ENCODE data around the gene MEIS2.

The MEIS2 gene

GRCh38 chr15:36947035-36947719 lies 153.2 kb downstream of the MEIS2 start:
- ChIA-PET POLR2A (no interaction called here), CTCF (no interaction called here)
- no peak for DNase-seq (ENCODE audit: extremely low spot score)
- no peak for TF ChIP-seq CTCF (IDR thresholded peaks at IDR 0.05; ENCODE audit: control extremely low read depth, extremely low read depth, low read depth, missing control alignments)

GRCh38 chr15:36944442-36944841 lies 155.9 kb downstream of the MEIS2 start:
- ChIA-PET POLR2A (no interaction called here), CTCF (interaction anchor here (1.4 kb wide), 1 partner anchor 23 kb away, joined by 3 read pairs; no protein-coding TSS in a partner anchor)
- TF ChIP-seq CTCF (IDR thresholded peaks at IDR 0.05; ENCODE audit: control extremely low read depth, extremely low read depth, low read depth, missing control alignments) = no peak
- no peak for DNase-seq (ENCODE audit: extremely low spot score)

GRCh38 chr15:36943508-36944361 lies 156.6 kb downstream of the MEIS2 start:
- ChIA-PET POLR2A (no interaction called here), CTCF (interaction anchor here (1.4 kb wide), 1 partner anchor 24 kb away, joined by 3 read pairs; no protein-coding TSS in a partner anchor)
- no peak for TF ChIP-seq CTCF (IDR thresholded peaks at IDR 0.05; ENCODE audit: control extremely low read depth, extremely low read depth, low read depth, missing control alignments)
- no peak for DNase-seq (ENCODE audit: extremely low spot score)

GRCh38 chr15:36942248-36942827 lies 158.0 kb downstream of the MEIS2 start:
- ChIA-PET POLR2A (no interaction called here), CTCF (no interaction called here)
- no peak for TF ChIP-seq CTCF (IDR thresholded peaks at IDR 0.05; ENCODE audit: control extremely low read depth, extremely low read depth, low read depth, missing control alignments)
- DNase-seq (ENCODE audit: extremely low spot score) = no peak

GRCh38 chr15:36941798-36942197 lies 158.6 kb downstream of the MEIS2 start:
- POLR2A ChIA-PET = no interaction called here
- DNase-seq (ENCODE audit: extremely low spot score) = no peak
- CTCF ChIA-PET = no interaction called here
- TF ChIP-seq CTCF (IDR thresholded peaks at IDR 0.05; ENCODE audit: control extremely low read depth, extremely low read depth, low read depth, missing control alignments) = no peak

GRCh38 chr15:36940636-36941260 lies 159.6 kb downstream of the MEIS2 start:
- no peak for TF ChIP-seq CTCF (IDR thresholded peaks at IDR 0.05; ENCODE audit: control extremely low read depth, extremely low read depth, low read depth, missing control alignments)
- POLR2A ChIA-PET = no interaction called here
- CTCF ChIA-PET = interaction anchor here (1.0 kb wide), 1 partner anchor 46 kb away, joined by 3 read pairs; no protein-coding TSS in a partner anchor
- no peak for DNase-seq (ENCODE audit: extremely low spot score)

Data from GM10248 (cell line).